ENCODE measurements around the gene DCTD.

DCTD gene

DNA sequence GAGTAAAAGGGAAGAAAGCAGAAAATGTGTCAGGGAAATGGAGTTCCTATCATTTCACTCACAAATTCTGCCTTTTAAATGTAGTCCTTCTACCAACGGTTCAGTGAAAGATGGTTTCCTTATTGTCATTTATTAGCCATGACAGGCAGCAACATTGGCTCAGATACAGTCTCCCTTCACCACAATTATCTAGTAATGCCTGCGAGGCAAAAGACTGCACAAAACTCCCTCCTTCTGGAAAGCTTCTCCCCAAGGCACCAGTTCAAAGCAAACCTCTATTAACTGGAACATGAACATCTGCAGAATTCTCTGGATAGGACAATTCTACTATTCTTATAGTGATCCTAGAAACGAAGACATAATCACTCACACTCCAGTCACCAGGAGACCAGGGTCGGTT is 28.3 kb downstream of the DCTD start:
- DNase-seq, result no peak

DNA sequence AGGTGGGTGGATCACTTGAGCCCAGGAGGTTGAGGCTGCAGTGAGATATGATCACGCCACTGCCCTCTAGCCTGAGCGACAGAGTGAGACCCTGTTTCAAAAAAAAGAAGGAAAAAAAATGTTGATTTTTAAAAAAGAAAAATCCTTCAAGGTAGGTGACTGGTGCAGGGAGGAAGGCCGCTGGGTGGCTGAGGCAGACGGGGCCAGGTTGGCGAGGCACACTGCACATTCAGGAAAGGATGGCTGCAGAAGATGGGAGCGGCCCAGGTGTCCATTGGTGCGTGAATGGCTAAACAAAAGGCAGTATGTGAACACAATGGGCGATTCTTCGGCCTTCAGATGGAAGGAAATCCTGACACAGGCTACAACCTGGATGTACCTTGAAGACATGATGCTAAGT is 30.4 kb downstream of the DCTD start:
- no peak for DNase-seq

GRCh38 chr4:182886205-182886604 is 31.0 kb downstream of the DCTD start:
- DNase-seq, result no peak

- no peak for DNase-seq
Observed at GRCh38 chr4:182885738-182886077, 31.5 kb downstream of the DCTD start.

DNA sequence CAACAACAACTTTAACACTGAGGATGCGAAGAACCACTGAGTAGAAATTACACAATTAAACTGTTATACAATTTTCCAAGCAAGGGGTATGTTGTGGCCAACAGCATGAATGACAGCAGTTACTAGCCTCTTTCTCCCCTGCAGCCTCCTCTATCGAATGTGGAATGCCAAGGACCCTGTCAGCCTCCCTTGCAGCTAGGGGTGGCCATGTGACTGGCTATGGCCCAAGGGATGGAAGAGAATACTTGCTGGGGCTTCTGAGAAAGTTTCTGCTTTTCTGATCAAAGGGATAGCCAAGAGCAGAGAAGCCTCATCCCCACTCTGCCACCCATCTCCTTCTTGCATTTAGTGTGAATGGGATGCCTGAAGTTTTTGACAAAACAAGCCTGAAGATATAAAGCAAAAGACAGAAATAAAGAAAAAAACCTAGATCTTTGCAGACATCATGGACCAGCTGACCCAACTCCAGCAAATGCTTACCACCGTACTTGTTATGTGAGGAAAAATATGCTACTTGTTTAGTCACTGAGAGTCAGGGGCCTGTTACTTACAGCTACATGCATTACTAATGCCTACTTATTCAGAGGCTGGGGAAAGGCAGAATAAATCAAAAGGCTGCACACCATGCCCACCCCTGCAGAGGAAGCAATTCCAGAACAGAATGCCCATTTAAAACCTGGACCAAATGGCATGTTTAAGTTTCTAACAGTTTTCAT is 32.0 kb downstream of the DCTD start:
- DNase-seq, result no peak

GRCh38 chr4:182884040-182884439 is 33.1 kb downstream of the DCTD start:
- DNase-seq, result no peak

GRCh38 chr4:182883351-182883750 is 33.8 kb downstream of the DCTD start:
- no peak for DNase-seq

GRCh38 chr4:182881914-182882313 is 35.3 kb downstream of the DCTD start:
- peak; percentile 31 for DNase-seq

DNA sequence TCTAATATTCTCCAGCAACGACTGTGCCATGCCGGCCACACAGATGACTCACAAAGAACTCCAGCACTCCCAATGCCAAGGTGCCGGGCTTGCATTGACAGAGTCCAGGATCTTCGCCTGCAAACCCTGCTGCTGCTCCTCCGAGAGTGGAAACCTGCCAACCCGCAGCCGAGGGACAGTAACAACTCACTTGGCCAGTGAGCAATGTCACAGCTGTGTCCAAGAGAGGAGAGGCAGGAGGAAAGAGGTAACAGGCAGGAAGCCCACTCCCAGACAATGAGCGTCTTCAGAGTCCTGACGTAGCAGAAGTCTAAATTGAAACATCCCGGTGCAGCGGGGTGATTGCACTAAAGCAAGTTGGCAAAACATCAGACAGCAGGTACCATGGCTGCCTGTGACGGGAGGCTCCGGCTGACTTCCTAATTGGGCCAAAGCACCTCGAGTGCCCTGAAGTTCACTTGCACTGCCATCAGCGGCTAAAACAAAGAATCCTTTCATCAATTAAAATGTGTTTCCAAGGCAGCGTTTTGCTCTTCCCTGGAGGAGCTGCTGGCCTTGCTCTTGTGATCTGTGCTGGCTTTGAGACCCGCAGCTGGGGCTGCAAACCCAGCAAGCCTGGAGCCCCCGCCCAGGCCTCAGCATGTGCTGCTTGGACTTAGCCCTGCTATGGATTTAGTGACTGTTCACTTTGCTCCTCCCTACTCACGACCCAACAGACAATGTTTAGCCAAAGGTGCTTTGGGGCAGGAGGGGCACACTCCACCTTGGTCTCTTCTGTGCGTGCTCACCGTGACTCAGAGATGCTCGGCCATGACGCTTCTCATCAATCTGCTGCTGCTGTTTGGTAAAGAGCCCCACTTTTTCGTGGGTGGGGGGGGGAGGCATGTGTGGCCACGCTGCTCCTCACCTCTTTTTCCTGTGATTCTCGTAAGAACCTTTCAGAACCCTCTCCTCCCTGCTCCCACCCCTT is 36.5 kb downstream of the DCTD start:
- DNase-seq, result no peak

- no peak for DNase-seq
Observed at GRCh38 chr4:182879913-182880312, 37.3 kb downstream of the DCTD start.

GRCh38 chr4:182878633-182879495 is 38.3 kb downstream of the DCTD start:
- DNase-seq, result no peak

- no peak for DNase-seq
Observed at GRCh38 chr4:182877326-182877883, 39.8 kb downstream of the DCTD start.

DNA sequence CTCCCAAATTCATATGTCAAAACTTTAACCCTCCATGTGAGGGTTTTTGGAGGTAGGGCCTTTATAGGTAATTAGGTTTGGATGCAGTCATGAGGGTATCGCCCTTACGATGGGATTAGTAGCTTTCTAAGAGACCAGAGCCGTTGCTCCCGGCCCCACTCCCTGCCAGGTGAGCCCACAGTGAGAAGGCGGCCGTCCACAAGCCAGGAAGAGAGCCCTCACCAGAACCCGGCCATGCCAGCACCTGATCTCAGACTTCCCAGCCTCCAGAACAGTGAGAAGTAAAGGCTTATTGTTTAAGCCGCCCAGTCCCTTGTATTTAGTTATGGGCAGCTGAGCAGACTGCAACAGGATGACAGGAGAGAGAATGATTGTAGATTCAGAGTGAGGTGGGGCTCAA is 40.8 kb downstream of the DCTD start:
- no peak for DNase-seq

- DNase-seq, result no peak
Observed at GRCh38 chr4:182875453-182876405, 41.5 kb downstream of the DCTD start.

DNA sequence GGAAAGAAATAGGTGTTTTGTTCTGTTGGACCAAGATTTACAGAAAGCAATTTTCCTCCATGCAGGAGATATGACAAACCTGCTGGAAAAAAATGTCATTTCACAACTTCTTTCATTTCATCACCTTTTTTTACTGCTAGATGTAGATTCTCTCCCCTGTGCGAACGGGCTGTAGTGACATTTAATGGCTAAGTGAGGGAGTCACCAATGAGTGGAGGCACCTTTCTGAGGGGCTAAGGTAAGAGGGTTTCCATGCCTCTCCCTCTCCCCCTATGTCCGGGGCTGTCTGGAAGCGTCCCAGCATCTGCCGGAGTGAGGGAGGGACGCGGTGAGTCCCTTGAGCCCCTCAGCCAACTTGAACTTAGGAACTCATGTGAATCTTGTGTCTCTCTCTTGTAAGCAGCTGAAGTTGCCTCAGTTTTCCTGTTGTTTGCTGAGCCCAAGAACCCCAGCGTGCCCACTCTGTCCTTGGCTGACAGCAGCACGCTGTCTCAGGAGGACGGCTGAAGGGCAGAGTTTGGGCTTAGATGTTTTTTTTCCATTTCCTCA is 42.3 kb downstream of the DCTD start:
- DNase-seq, result no peak

DNA sequence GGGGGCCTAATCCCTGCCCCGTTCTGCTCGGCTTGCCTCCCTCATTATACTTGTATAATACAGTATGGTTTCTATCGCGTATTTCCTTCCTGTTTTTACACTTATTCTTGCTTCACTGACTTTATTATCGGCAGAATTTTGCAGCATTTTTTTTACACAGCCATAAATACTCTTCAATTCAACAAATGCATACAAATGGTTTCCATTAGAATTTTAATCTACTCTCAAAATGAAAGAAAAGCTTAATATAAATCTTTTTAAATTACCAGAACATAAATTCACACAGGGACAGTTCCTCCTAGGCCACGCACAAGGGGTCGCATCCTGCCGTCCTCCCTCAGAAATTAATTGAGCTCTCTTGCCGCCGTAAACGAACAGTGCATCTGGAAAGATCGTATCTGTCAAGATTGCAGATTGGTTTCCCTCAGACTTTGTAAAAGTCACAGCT is 42.9 kb downstream of the DCTD start:
- no peak for DNase-seq

DNA sequence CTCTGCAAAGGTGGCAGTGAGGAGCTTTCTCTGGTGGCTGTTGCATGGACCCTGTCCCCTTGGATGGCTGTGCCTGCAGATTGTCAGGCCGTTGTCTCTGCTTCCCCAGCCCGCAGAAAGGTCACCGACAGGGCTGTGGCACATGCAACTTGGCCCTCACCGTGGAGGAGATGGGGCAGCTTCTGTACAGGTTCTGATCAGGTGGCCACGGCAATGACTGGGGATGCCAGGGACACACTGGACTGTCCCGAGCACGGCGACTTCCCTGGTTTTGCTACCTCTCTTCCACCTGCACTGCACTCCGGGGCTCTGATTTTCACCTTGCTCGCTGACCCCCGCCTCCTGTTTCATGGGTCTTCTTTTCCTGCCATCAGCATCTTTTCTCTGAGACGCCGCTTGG is 43.5 kb downstream of the DCTD start:
- no peak for DNase-seq

GRCh38 chr4:182873289-182873688 is 43.9 kb downstream of the DCTD start:
- no peak for DNase-seq

GRCh38 chr4:182872886-182873285 is 44.3 kb downstream of the DCTD start:
- DNase-seq, result no peak

GRCh38 chr4:182871616-182872015 is 45.6 kb downstream of the DCTD start:
- no peak for DNase-seq

DNA sequence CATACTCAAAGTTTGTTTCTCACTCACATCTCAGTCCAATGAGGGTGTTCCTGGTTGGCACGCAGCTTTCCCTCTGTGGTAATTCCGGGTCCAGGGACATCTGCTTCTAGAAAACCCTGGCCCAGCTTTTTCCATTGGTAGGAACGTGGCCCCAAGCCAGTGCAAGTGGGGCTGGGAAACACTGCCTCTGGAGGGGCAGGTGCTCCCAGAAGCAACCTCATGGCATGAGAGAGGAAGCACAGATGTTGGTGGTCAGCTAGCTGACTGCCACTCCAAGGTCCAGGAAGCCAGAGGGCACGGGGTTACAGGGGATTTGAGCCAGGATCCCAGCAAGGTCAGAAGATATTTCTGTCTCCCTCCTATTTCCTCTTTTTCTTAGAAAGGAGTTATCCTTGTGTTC is 47.5 kb downstream of the DCTD start:
- DNase-seq, result no peak
